ENCODE measurements around the gene MECP2. TPM values are rescaled to one million over a fixed set of nuclear protein-coding genes. Genes with fewer than 3 reads are reported as not detected.

MECP2 gene
- polyA plus RNA-seq, 1 donor (not counting 4 experiments of a cell fraction or from before 2014, with no cell fraction given), result 9.9 TPM

GRCh38 chrX:154027022-154027402, 70.5 kb downstream of the MECP2 start:
- no peak overlapping the region for H3K9ac ChIP-seq (ENCODE audit: control insufficient read depth, extremely low read depth, insufficient read depth, low read length)
- H3K27ac ChIP-seq (ENCODE audit: control insufficient read depth, insufficient read depth, low read length), result no peak overlapping the region
- no peaks in the 10 kb centered on the region for H3K9me1 ChIP-seq (ENCODE audit: control insufficient read depth, extremely low read depth, insufficient read depth, low read length)
- H3K4me2 ChIP-seq (ENCODE audit: control insufficient read depth, extremely low read depth, insufficient read depth, low read depth, low read length), result no peak overlapping the region
- DNase-seq (ENCODE audit: low read depth, low spot score) (no peak), FAIRE-seq (no peak)
- H3K79me2 ChIP-seq (ENCODE audit: control insufficient read depth, insufficient read depth, low read length), result no peaks in the 10 kb centered on the region
- peaks cover 2 to 4% of the 10 kb centered on the region in 2 experiments for H3K36me3 ChIP-seq (ENCODE audit: control insufficient read depth in 2 of 2, extremely low read depth in 1 of 2, insufficient read depth in 2 of 2, low read length in 2 of 2)
- no peak overlapping the region for H2AFZ ChIP-seq (ENCODE audit: control insufficient read depth, low read length)
- dilution Hi-C loops (cut with MboI; ENCODE audit: extremely low pct_ligation_motif_present, low sequenced_read_pairs), result no loop called here
- no peak overlapping the region for H3K4me3 ChIP-seq (ENCODE audit: control insufficient read depth in 2 of 3, extremely low read depth in 1 of 3, insufficient read depth in 2 of 3, low read depth in 1 of 3, low read length in 3 of 3)
- H3K4me1 ChIP-seq (ENCODE audit: control insufficient read depth, extremely low read depth, insufficient read depth, low read length), result peaks cover 12% of the 10 kb centered on the region
- no peaks in the 10 kb centered on the region for H4K20me1 ChIP-seq (ENCODE audit: control insufficient read depth, extremely low read depth, insufficient read depth, low read length)
- TF ChIP-seq EZH2 (IDR thresholded peaks at IDR 0.05; ENCODE audit: low read length) (no peak), CTCF (optimal IDR thresholded peaks at IDR 0.05 in 1 of 3, IDR thresholded peaks at IDR 0.05 in 1 of 3, conservative IDR thresholded peaks at IDR 0.05 in 1 of 3; ENCODE audit: extremely low read depth in 1 of 3, insufficient read depth in 2 of 3, low read length in 3 of 3) (no peak)
- no peaks in the 10 kb centered on the region for H3K27me3 ChIP-seq (ENCODE audit: control insufficient read depth, extremely low read depth, insufficient read depth, low read length)
- H3K9me3 ChIP-seq (ENCODE audit: control insufficient read depth, low read depth, low read length), result no peaks in the 10 kb centered on the region

GRCh38 chrX:154026136-154027021, 71.1 kb downstream of the MECP2 start:
- Histone ChIP-seq H3K27me3 (ENCODE audit: control insufficient read depth, extremely low read depth, insufficient read depth, low read length) (no peaks in the 10 kb centered on the region), H3K79me2 (ENCODE audit: control insufficient read depth, insufficient read depth, low read length) (no peaks in the 10 kb centered on the region), H3K27ac (ENCODE audit: control insufficient read depth, insufficient read depth, low read length) (no peak overlapping the region), H3K4me1 (ENCODE audit: control insufficient read depth, extremely low read depth, insufficient read depth, low read length) (peaks cover 13% of the 10 kb centered on the region), H3K9me1 (ENCODE audit: control insufficient read depth, extremely low read depth, insufficient read depth, low read length) (no peaks in the 10 kb centered on the region), H4K20me1 (ENCODE audit: control insufficient read depth, extremely low read depth, insufficient read depth, low read length) (no peaks in the 10 kb centered on the region), H3K9me3 (ENCODE audit: control insufficient read depth, low read depth, low read length) (no peaks in the 10 kb centered on the region), H3K4me3 (ENCODE audit: control insufficient read depth in 2 of 3, extremely low read depth in 1 of 3, insufficient read depth in 2 of 3, low read depth in 1 of 3, low read length in 3 of 3) (no peak overlapping the region), H2AFZ (ENCODE audit: control insufficient read depth, low read length) (no peak overlapping the region), H3K4me2 (ENCODE audit: control insufficient read depth, extremely low read depth, insufficient read depth, low read depth, low read length) (no peak overlapping the region), H3K9ac (ENCODE audit: control insufficient read depth, extremely low read depth, insufficient read depth, low read length) (no peak overlapping the region), H3K36me3 (ENCODE audit: control insufficient read depth in 2 of 2, extremely low read depth in 1 of 2, insufficient read depth in 2 of 2, low read length in 2 of 2) (peaks cover 2 to 4% of the 10 kb centered on the region in 2 experiments)
- TF ChIP-seq CTCF (optimal IDR thresholded peaks at IDR 0.05 in 1 of 3, IDR thresholded peaks at IDR 0.05 in 1 of 3, conservative IDR thresholded peaks at IDR 0.05 in 1 of 3; ENCODE audit: extremely low read depth in 1 of 3, insufficient read depth in 2 of 3, low read length in 3 of 3) (no peak), EZH2 (IDR thresholded peaks at IDR 0.05; ENCODE audit: low read length) (no peak)
- DNase-seq (ENCODE audit: low read depth, low spot score) (no peak), FAIRE-seq (no peak)
- dilution Hi-C loops (cut with MboI; ENCODE audit: extremely low pct_ligation_motif_present, low sequenced_read_pairs), result no loop called here

All from keratinocyte (primary cell).